A549 (cell line): ENCODE results near the gene SLC39A10. TPM values are rescaled to one million over a fixed set of nuclear protein-coding genes. Genes with fewer than 3 reads are reported as not detected.
A peak's percentile ranks its signal among the peaks of the same experiment; 100 is the strongest.

Source experiments
- ATAC-seq, 2 experiments: fragments of 200-7000 bp in 1 of 2; fragments of >200 bp in 1 of 2; cut with Nextera tagmentation in 1 of 2; cut with Tn5 transposase in 1 of 2; 3 replicates each; pipeline versions ENCODE4 v1.8.0 to v1.9.1; 2018 to 2020; ENCODE audit warnings: mild to moderate bottlenecking in 1 of 2, moderate library complexity in 1 of 2
- CTCF ChIA-PET: fragments of 300-600 bp; sonication (Branson Sonifier 250); formaldehyde crosslinking; extraction: SDS; loops from one replicate; lab custom pipeline; 2021; ENCODE audit warnings: antibody characterized with exemption, inconsistent platforms; lab: Yijun Ruan, JAX
- POLR2A ChIA-PET: fragments of 350-600 bp; formaldehyde crosslinking; extraction: SDS; loops from one replicate; lab custom pipeline; 2021; ENCODE audit warnings: antibody characterized with exemption, inconsistent platforms; lab: Yijun Ruan, JAX
- DNase-seq, 2 experiments: peaks; one replicate each; pipeline versions ENCODE4 v3.0.0 to v3.0.0-alpha.2; 2011 to 2016; ENCODE audit warnings: low read depth in 1 of 2, low spot score in 1 of 2
- FAIRE-seq: peaks from 2 replicates; lab custom pipeline; 2011; peaks lifted over from hg19 to GRCh38; lab: Jason Lieb, UNC
- H3K27ac ChIP-seq, 2 experiments: fragments of >200 bp; sonication (Bioruptor Twin); formaldehyde crosslinking; 3 replicates each; pipeline ENCODE4 v1.5.1; 2016 to 2017
- H3K4me1 ChIP-seq: fragments of >200 bp; sonication (Bioruptor Twin); formaldehyde crosslinking; 3 replicates; pipeline ENCODE4 v1.6.1; 2016
- H3K4me2 ChIP-seq: fragments of >200 bp; sonication (Bioruptor Twin); formaldehyde crosslinking; 3 replicates; pipeline ENCODE4 v1.6.1; 2016
- H3K4me3 ChIP-seq: fragments of >200 bp; sonication (Bioruptor Twin); formaldehyde crosslinking; 3 replicates; pipeline ENCODE4 v1.5.1; 2016
- H3K9me3 ChIP-seq: fragments of >200 bp; sonication (Bioruptor Twin); formaldehyde crosslinking; 3 replicates; pipeline ENCODE4 v1.6.1; 2016
- BHLHE40 ChIP-seq: IDR thresholded peaks from 2 replicates; pipeline ENCODE4 v1.6.1; 2012; ENCODE audit warnings: low read depth, low read length, inconsistent platforms
- CBX2 ChIP-seq: fragments of 200-600 bp; sonication (generic); IDR thresholded peaks from 2 replicates; pipeline ENCODE4 v1.6.1; 2016; ENCODE audit warnings: low read depth, mild to moderate bottlenecking, borderline replicate concordance
- CEBPB ChIP-seq, 2 experiments: fragments of >200 bp in 1 of 2; sonication (Bioruptor Twin) in 1 of 2; formaldehyde crosslinking in 1 of 2; IDR thresholded peaks; 2 replicates each; pipeline ENCODE4 v1.6.1; 2012 to 2016
- CHD2 ChIP-seq: fragments of 150-350 bp; IDR thresholded peaks from 2 replicates; pipeline ENCODE4 v1.6.1; 2014; ENCODE audit warnings: low read length; ENCODE audit not compliant: partially characterized antibody
- CHD4 ChIP-seq: fragments of 200-600 bp; sonication (generic); IDR thresholded peaks from 2 replicates; pipeline ENCODE4 v1.6.1; 2016; ENCODE audit warnings: antibody characterized with exemption, mild to moderate bottlenecking, borderline replicate concordance
- E2F6 ChIP-seq: IDR thresholded peaks from 2 replicates; pipeline ENCODE4 v1.6.1; 2012; ENCODE audit warnings: low read depth, borderline replicate concordance
- EHMT2 ChIP-seq: fragments of 200-600 bp; sonication (generic); IDR thresholded peaks from 2 replicates; pipeline ENCODE4 v1.6.1; 2016; ENCODE audit warnings: antibody characterized with exemption, low read depth, mild to moderate bottlenecking, moderate library complexity
- FOSB ChIP-seq: fragments of 250-450 bp; sonication (Bioruptor Pico); IDR thresholded peaks from 2 replicates; pipeline ENCODE4 v1.5.0; 2020; ENCODE audit warnings: mild to moderate bottlenecking, moderate library complexity
- HDAC2 ChIP-seq: fragments of 200-600 bp; sonication (generic); IDR thresholded peaks from 2 replicates; pipeline ENCODE4 v1.6.1; 2016
- HOXA7 ChIP-seq: fragments of 250-450 bp; sonication (Bioruptor Pico); IDR thresholded peaks from 2 replicates; pipeline ENCODE4 v1.5.0; 2020; ENCODE audit warnings: mild to moderate bottlenecking, moderate library complexity
- HOXB5 ChIP-seq: fragments of 250-450 bp; sonication (Bioruptor Pico); IDR thresholded peaks from 2 replicates; pipeline ENCODE4 v1.5.0; 2020; ENCODE audit warnings: mild to moderate bottlenecking, moderate library complexity
- JUN ChIP-seq, 2 experiments: fragments of >200 bp; sonication (Bioruptor Twin); formaldehyde crosslinking; IDR thresholded peaks; 2 replicates in 1 of 2; 3 replicates in 1 of 2; pipeline ENCODE4 v1.6.1; 2016 to 2017
- JUNB ChIP-seq: fragments of >200 bp; sonication (Bioruptor Twin); formaldehyde crosslinking; IDR thresholded peaks from 2 replicates; pipeline ENCODE4 v1.6.1; 2016
- KDM1A ChIP-seq: fragments of 200-600 bp; sonication (generic); IDR thresholded peaks from 2 replicates; pipeline ENCODE4 v1.6.1; 2016; ENCODE audit warnings: low read depth, mild to moderate bottlenecking
- KDM5A ChIP-seq: fragments of 200-600 bp; sonication (generic); IDR thresholded peaks from 2 replicates; pipeline ENCODE4 v1.6.1; 2016; ENCODE audit warnings: antibody characterized with exemption, mild to moderate bottlenecking
- MAFK ChIP-seq: fragments of 450-650 bp; IDR thresholded peaks from 2 replicates; pipeline ENCODE4 v1.6.1; 2014; ENCODE audit not compliant: partially characterized antibody
- MYC ChIP-seq: IDR thresholded peaks from 2 replicates; pipeline ENCODE4 v1.6.1; 2012; ENCODE audit warnings: mild to moderate bottlenecking, inconsistent platforms, low read length, improper control_type of control experiment, borderline replicate concordance
- NR3C1 ChIP-seq: fragments of >200 bp; sonication (Bioruptor Twin); formaldehyde crosslinking; IDR thresholded peaks from 3 replicates; pipeline ENCODE4 v1.6.1; 2017
- PHF8 ChIP-seq: fragments of 200-600 bp; sonication (generic); IDR thresholded peaks from 2 replicates; pipeline ENCODE4 v1.6.1; 2016; ENCODE audit warnings: low read depth, mild to moderate bottlenecking, antibody characterized with exemption, moderate library complexity, borderline replicate concordance
- POLR2A ChIP-seq: IDR thresholded peaks from 2 replicates; pipeline ENCODE4 v1.6.1; 2012; ENCODE audit warnings: mild to moderate bottlenecking, low read length
- POLR2AphosphoS2 ChIP-seq: conservative IDR thresholded peaks from 2 replicates; pipeline ENCODE4 v1.6.1; 2012; ENCODE audit warnings: low read length, improper control_type of control experiment, inconsistent platforms
- RAD21 ChIP-seq, 2 experiments: fragments of >200 bp in 1 of 2; sonication (Bioruptor Twin) in 1 of 2; formaldehyde crosslinking in 1 of 2; IDR thresholded peaks in 1 of 2; conservative IDR thresholded peaks in 1 of 2; 2 replicates in 1 of 2; 3 replicates in 1 of 2; pipeline ENCODE4 v1.6.1; 2012 to 2018; ENCODE audit warnings: inconsistent platforms in 1 of 2
- RCOR1 ChIP-seq: fragments of 150-350 bp; IDR thresholded peaks from 2 replicates; pipeline ENCODE4 v1.6.1; 2014; ENCODE audit warnings: antibody characterized with exemption, low read length, low read depth
- RNF2 ChIP-seq: fragments of 200-600 bp; sonication (generic); IDR thresholded peaks from 2 replicates; pipeline ENCODE4 v1.6.1; 2016; ENCODE audit warnings: low read depth, mild to moderate bottlenecking, antibody characterized with exemption, moderate library complexity, borderline replicate concordance
- SREBF2 ChIP-seq: fragments of 450-650 bp; IDR thresholded peaks from 2 replicates; pipeline ENCODE4 v1.6.1; 2014; ENCODE audit warnings: mild to moderate bottlenecking, moderate library complexity
- TP53 ChIP-seq: fragments of 250-450 bp; sonication (Bioruptor Pico); IDR thresholded peaks from 2 replicates; pipeline ENCODE4 v1.5.0; 2021; ENCODE audit warnings: mild to moderate bottlenecking, moderate library complexity
- USF2 ChIP-seq: fragments of 450-650 bp; IDR thresholded peaks from 2 replicates; pipeline ENCODE4 v1.6.1; 2014; ENCODE audit warnings: antibody characterized with exemption
- ZC3H11A ChIP-seq: fragments of 450-650 bp; IDR thresholded peaks from 2 replicates; pipeline ENCODE4 v1.6.1; 2014; ENCODE audit warnings: antibody characterized with exemption, mild to moderate bottlenecking
- ZFP36 ChIP-seq: fragments of 450-650 bp; IDR thresholded peaks from 2 replicates; pipeline ENCODE4 v1.6.1; 2014; ENCODE audit warnings: borderline replicate concordance; ENCODE audit not compliant: partially characterized antibody
- WGBS: methylation state at CpG from one replicate; pipeline ENCODE4 v1.1.6; 2017; ENCODE audit errors: missing lambda C conversion rate; 5-methylcytosine and 5-hydroxymethylcytosine counted together
- polyA plus RNA-seq, 4 experiments: library from polyadenylated mRNA; depleted of rRNA in 3 of 4; stranded (reverse); fragments of >200 nt; fragmentation: RNase III in 1 of 4; extraction: RNeasy Plus Mini Kit Qiagen cat#74134 plus additional on column Dnase treatment in 1 of 4; gene quantifications; 2 replicates in 3 of 4; 3 replicates in 1 of 4; pipeline ENCODE4 v1.2.3, GENCODE V29; 2011 to 2017

The SLC39A10 gene
- polyA plus RNA-seq, 2 of the 4 experiments (the other 2 are of a cell fraction): 38.4 to 42.6 TPM

- Histone ChIP-seq H3K9me3 (no peaks in the 10 kb centered on the region), H3K4me2 (no peak overlapping the region), H3K4me1 (peaks cover 35% of the 10 kb centered on the region), H3K27ac (0 out of 6 replicates have a peak overlapping the region, but pooled peaks of 1 of the 2 experiments have one; percentile 11), H3K4me3 (no peak overlapping the region)
- FAIRE-seq (no peak), ATAC-seq (no peak), DNase-seq (no peak)
- 96% methylated on average over 7 of the region's 7 CpGs for WGBS
- POLR2A ChIA-PET: no interaction called here
- TF ChIP-seq HOXB5 (CRISPR knock-in tag) (no peak), RNF2 (no peak), PHF8 (no peak), CHD2 (no peak), JUN (IDR thresholded peaks at IDR 0.05) (no peak), RAD21 (conservative IDR thresholded peaks at IDR 0.05 in 1 of 2, IDR thresholded peaks at IDR 0.05 in 1 of 2) (no peak), TP53 (CRISPR knock-in tag) (no peak), POLR2AphosphoS2 (no peak), HDAC2 (no peak), POLR2A (no peak), ZC3H11A (no peak), SREBF2 (no peak), JUNB (no peak), CBX2 (no peak), MAFK (no peak), CEBPB (IDR thresholded peaks at IDR 0.05) (no peak), FOSB (CRISPR knock-in tag) (no peak), CHD4 (no peak), USF2 (no peak), BHLHE40 (no peak)
- CTCF ChIA-PET: no interaction called here
Observed at GRCh38 chr2:195608768-195609454, 48.1 kb upstream of the SLC39A10 start.

GRCh38 chr2:195610717-195611116 is 46.3 kb upstream of the SLC39A10 start:
- Histone ChIP-seq H3K4me1 (peaks cover 50% of the 10 kb centered on the region), H3K4me2 (peak overlapping the region; percentile 29; the same call in 2 of the 3 replicates), H3K9me3 (no peaks in the 10 kb centered on the region), H3K27ac (peak overlapping the region in 1 of 2 experiments; percentile 49; a peak in 1 of 6 replicates), H3K4me3 (no peak overlapping the region)
- DNase-seq (no peak), ATAC-seq (no peak), FAIRE-seq (no peak)
- ChIA-PET POLR2A (no interaction called here), CTCF (no interaction called here)
- TF ChIP-seq HOXA7 (CRISPR knock-in tag) (no peak), EHMT2 (no peak), KDM1A (no peak), FOSB (CRISPR knock-in tag) (no peak), RCOR1 (no peak), NR3C1 (no peak), RNF2 (no peak), CBX2 (no peak), E2F6 (no peak), KDM5A (no peak), ZFP36 (no peak), MYC (no peak)
- TF ChIP-seq, all 56 proteins: peak for 0
